ENCODE data around the gene ADAMTS17.

Gene ADAMTS17

DNA sequence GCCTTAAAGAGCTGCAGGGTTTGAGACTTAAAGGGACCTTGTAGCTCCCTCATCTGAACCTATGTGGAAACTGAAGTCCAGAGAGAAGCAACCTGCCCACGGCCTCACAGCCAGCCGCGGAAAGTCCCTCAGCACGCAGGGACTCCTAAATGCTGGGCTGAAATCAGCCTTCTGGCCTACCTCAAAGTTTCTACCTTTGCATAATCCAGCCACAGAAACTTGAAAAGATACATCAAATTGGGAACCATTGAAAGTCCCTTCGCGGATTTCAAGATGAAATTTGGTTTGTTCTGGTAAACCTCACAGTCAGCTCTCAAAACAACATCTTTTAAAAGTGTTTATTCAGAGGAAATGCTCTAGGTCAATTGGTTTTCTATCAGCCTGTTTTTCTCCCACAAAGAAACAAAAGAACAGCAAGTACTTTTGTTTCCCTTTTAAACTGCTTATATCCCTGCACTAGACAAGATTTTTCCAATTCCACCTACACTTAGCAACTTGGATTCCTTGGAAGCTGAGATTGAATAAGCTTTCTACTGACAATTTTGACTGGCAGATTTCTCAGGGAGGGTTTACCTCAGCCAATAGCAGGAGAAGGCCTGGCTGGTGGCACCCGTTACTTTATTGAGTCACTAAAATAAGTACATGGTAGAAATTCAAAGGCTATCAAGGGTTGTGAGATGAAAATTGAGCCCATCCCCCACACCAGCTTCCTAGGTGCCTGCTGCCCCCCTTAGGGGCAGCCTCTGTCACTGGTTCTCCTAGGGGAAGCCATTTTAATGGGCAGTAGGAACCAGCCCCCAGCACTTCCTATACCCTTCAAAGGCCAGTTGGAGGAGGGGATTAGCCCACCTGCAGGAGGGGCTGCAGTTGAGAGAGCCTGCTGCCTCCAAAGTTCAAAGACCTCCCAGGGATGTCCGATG, 171.2 kb downstream of the ADAMTS17 start:
- DNase-seq (ENCODE audit: low read depth in 2 of 2): no peak

DNA sequence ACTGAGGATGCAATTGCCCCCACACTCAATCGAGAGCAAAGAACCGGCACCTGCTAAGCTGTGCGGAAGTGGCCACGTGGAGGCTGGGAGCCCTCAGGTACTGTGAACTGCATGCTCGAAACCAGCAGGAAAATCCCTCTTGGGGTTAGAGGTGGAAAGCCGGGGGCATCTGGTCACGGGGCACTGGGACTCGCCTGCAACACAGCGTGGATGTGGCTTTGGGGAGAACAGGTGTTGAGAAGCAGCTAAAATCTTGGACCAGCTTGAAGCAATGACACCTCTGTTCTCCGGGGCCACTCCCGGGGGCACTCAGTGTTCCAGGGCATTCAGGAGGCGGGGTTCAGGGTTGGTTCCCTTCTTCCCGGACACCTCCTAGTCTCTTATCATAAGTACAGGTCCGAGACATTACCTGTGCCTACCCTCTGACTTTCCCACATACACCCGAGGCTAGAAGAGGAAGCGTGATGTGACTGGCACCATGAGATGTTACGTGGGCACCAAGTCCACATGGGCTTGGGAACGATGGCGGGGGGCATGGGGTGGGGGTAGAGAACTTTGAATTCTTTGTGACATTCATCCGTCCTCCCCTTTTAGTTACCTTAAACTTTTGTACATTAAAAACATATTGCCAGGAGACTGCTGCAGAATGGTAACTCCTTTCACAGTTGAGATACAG, 172.0 kb downstream of the ADAMTS17 start:
- DNase-seq (ENCODE audit: low read depth in 2 of 2): no peak

DNA sequence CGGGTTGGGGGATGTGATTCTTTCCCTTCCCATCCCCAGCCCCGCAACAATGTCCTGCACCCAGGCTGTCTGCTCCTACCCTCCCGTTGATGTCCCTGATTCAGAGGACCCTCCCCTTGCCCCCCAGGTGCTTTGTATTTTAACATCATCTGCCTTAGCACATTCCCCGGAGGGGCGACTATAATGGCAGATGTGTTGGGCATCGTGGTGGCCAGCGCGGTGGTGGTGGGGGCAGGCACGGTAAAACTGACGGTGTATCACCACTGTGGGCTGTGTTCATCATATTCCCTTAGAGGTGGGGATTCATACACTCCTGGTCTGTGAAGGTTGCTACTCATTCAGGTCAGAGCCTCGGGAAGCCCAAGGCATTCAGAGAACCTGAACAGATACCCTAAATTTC, 173.0 kb downstream of the ADAMTS17 start:
- no peak for DNase-seq (ENCODE audit: low read depth in 2 of 2)

GRCh38 chr15:100167884-100168375, 173.8 kb downstream of the ADAMTS17 start:
- DNase-seq (ENCODE audit: low read depth in 2 of 2): no peak

- no peak for DNase-seq (ENCODE audit: low read depth in 2 of 2)
Observed at GRCh38 chr15:100166313-100166712, 175.5 kb downstream of the ADAMTS17 start.

GRCh38 chr15:100163961-100164360, 177.8 kb downstream of the ADAMTS17 start:
- DNase-seq (ENCODE audit: low read depth in 2 of 2): no peak

DNA sequence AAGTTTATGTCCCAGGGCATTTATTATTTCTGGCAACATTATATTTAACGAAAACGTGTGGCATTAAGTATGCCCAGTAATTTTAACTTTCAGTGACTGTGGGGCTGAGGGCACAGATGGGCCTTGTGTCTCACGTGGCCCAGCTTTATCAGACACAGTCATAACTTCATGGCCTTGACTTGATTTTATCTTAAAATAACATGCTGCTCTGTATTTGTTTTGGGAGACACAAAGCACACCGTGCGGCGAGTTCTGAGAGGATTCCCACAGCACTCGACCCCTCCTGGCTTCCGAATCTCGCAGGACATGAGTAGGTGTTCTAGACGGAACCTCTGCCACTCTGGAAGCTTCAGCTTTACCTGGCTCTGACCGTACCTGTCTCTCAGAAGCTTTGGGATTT, 180.8 kb downstream of the ADAMTS17 start:
- no peak for DNase-seq (ENCODE audit: low read depth in 2 of 2)

GRCh38 chr15:100159436-100159835, 182.3 kb downstream of the ADAMTS17 start:
- DNase-seq (ENCODE audit: low read depth in 2 of 2): no peak

DNA sequence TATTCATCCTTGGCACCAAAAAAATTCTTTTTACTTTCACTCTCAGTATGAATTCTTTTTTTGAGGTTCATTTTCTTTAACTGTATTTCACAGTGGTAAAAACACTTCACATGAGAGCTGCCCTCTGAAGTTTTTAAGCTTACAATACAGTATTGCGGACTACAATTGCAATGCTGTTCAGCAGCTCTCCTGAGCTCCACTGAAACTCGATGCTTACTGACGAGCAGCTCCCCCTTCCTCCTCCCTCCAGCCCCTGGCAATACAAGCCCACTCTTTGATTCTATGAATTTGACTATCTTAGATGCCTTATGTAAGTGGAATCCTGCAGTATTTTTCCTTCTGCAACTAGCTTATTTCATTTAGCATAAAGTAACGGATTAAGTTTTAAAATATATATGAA, 183.4 kb downstream of the ADAMTS17 start:
- no peak for DNase-seq (ENCODE audit: low read depth in 2 of 2)

- no peak for DNase-seq (ENCODE audit: low read depth in 2 of 2)
Observed at GRCh38 chr15:100156201-100156600, 185.6 kb downstream of the ADAMTS17 start.

- DNase-seq (ENCODE audit: low read depth in 2 of 2): no peak
Observed at GRCh38 chr15:100154338-100154737, 187.4 kb downstream of the ADAMTS17 start.

DNA sequence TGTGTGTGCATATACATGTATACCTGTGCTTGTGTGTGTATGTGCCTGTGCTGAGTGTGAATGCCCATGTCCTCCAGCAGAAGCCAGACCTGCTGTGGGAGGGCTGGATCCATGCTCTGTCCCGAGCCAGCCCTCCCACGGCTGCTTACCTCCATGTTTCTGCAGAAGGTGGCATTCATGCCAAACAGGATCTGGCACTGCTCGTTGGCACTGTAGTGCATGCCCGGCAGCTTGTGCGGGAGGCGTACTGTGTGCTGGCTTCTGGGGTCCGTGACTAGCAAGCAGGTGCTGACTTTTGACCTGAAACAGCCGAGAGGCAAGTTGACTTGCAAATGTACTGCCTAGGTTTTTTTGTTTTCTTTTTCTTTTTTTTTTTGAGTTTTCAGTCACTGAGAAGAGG, 189.3 kb downstream of the ADAMTS17 start:
- DNase-seq (ENCODE audit: low read depth in 2 of 2): no peak

- DNase-seq (ENCODE audit: low read depth in 2 of 2): no peak
Observed at GRCh38 chr15:100150906-100151305, 190.9 kb downstream of the ADAMTS17 start.

- no peak for DNase-seq (ENCODE audit: low read depth in 2 of 2)
Observed at GRCh38 chr15:100147828-100148227, 193.9 kb downstream of the ADAMTS17 start.

- no peak for DNase-seq (ENCODE audit: low read depth in 2 of 2)
Observed at GRCh38 chr15:100143378-100143777, 198.4 kb downstream of the ADAMTS17 start.

GRCh38 chr15:100141311-100142001, 200.3 kb downstream of the ADAMTS17 start:
- DNase-seq (ENCODE audit: low read depth in 2 of 2): no peak

GRCh38 chr15:100140527-100141308, 201.1 kb downstream of the ADAMTS17 start:
- DNase-seq (ENCODE audit: low read depth in 2 of 2): no peak

DNA sequence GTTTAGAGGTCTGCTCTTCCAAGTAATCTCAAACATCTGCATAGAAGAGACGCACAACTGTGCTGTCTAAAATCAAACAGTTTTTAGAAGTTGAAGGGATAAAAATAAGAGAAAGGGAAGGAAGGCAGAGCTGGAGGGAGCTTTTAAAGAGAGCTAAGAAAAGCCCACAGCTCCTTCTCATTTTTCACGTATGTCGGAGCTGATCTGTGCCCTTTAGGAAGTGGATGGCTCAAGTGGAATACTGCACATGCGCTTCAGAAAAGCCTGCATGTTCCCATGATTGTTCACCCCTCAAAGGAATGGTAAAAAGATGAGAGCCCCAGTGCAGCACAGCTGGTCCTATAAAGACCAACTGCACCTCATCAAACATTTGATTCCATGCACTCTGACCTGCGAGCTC, 207.2 kb downstream of the ADAMTS17 start:
- no peak for DNase-seq (ENCODE audit: low read depth in 2 of 2)

- no peak for DNase-seq (ENCODE audit: low read depth in 2 of 2)
Observed at GRCh38 chr15:100134089-100134583, 207.6 kb downstream of the ADAMTS17 start.

GRCh38 chr15:100133001-100133400, 208.8 kb downstream of the ADAMTS17 start:
- DNase-seq (ENCODE audit: low read depth in 2 of 2): no peak

- no peak for DNase-seq (ENCODE audit: low read depth in 2 of 2)
Observed at GRCh38 chr15:100132309-100132708, 209.5 kb downstream of the ADAMTS17 start.
